Measurements from ENCODE around the gene SPON1. TPM values are rescaled to one million over a fixed set of nuclear protein-coding genes. Genes with fewer than 3 reads are reported as not detected.
"Not testable (repeated sequence)": the region's sequence is repeated elsewhere in the genome, so short reads cannot be mapped to it uniquely, and the experiment has no call there.

SPON1 gene
- total and polyA plus RNA-seq, 10 of the 15 experiments (the other 5 are each of a cell fraction or from before 2014, with no cell fraction given): 0.13 to 1.1 (median 0.18) TPM; not detected in 5

- TF ChIP-seq ZBTB40 (IDR thresholded peaks at IDR 0.05; ENCODE audit: borderline replicate concordance): no peak
Measured at GRCh38 chr11:13984616-13985450, 22.3 kb downstream of the SPON1 start (continued).

GRCh38 chr11:13986695-13987094, 24.2 kb downstream of the SPON1 start:
- H2AFZ ChIP-seq (ENCODE audit: control insufficient read depth, low read depth, low read length); H3K4me3 ChIP-seq; H3K27ac ChIP-seq (ENCODE audit: control insufficient read depth, insufficient read depth); H4K20me1 ChIP-seq (ENCODE audit: control insufficient read depth, insufficient read depth); SMC1A ChIA-PET (ENCODE audit: uncharacterized antibody, unreplicated experiment); H3K9me3 ChIP-seq (replicated peaks; ENCODE audit: control insufficient read depth, insufficient read depth, low read length); H3K4me1 ChIP-seq (ENCODE audit: control insufficient read depth, insufficient read depth, low read length); BruUV-seq (replicated peaks); H3K79me2 ChIP-seq (ENCODE audit: control insufficient read depth, insufficient read depth, low read length); intact Hi-C loops (cut with micrococcal nuclease; ENCODE audit: unreplicated experiment); H3K27me3 ChIP-seq (replicated peaks in 1 of 2; ENCODE audit: control insufficient read depth in 2 of 2, insufficient read depth in 2 of 2, low read length in 1 of 2); FAIRE-seq; RAD21 ChIA-PET (ENCODE audit: unreplicated experiment); POLR2A ChIA-PET; H3K36me3 ChIP-seq (ENCODE audit: control insufficient read depth in 2 of 2, insufficient read depth in 2 of 2, low read length in 1 of 2); DNase-seq (ENCODE audit: low read depth, low spot score); ATAC-seq; CTCF ChIA-PET; in situ Hi-C loops (cut with MboI); H3K4me2 ChIP-seq (ENCODE audit: control insufficient read depth, insufficient read depth); H3K9ac ChIP-seq (ENCODE audit: control insufficient read depth, insufficient read depth, low read length): not testable (repeated sequence)
- 44% methylated on average over 4 of the region's 5 CpGs for WGBS (ENCODE audit: insufficient coverage, insufficient replicate concordance, low lambda C conversion rate, missing lambda C conversion rate)

GRCh38 chr11:13992158-13992856, 29.8 kb downstream of the SPON1 start:
- H3K79me2 ChIP-seq (ENCODE audit: control insufficient read depth, insufficient read depth, low read length); H3K9me3 ChIP-seq (replicated peaks; ENCODE audit: control insufficient read depth, insufficient read depth, low read length); SMC1A ChIA-PET (ENCODE audit: uncharacterized antibody, unreplicated experiment); H3K27me3 ChIP-seq (replicated peaks in 1 of 2; ENCODE audit: control insufficient read depth in 2 of 2, insufficient read depth in 2 of 2, low read length in 1 of 2); H4K20me1 ChIP-seq (ENCODE audit: control insufficient read depth, insufficient read depth); DNase-seq (ENCODE audit: low read depth, low spot score); BruUV-seq (replicated peaks); H3K36me3 ChIP-seq (ENCODE audit: control insufficient read depth in 2 of 2, insufficient read depth in 2 of 2, low read length in 1 of 2); CTCF ChIA-PET; ATAC-seq; H3K4me2 ChIP-seq (ENCODE audit: control insufficient read depth, insufficient read depth); H3K4me1 ChIP-seq (ENCODE audit: control insufficient read depth, insufficient read depth, low read length); RAD21 ChIA-PET (ENCODE audit: unreplicated experiment); FAIRE-seq; in situ Hi-C loops (cut with MboI); H2AFZ ChIP-seq (ENCODE audit: control insufficient read depth, low read depth, low read length); H3K27ac ChIP-seq (ENCODE audit: control insufficient read depth, insufficient read depth); intact Hi-C loops (cut with micrococcal nuclease; ENCODE audit: unreplicated experiment); H3K4me3 ChIP-seq; POLR2A ChIA-PET; H3K9ac ChIP-seq (ENCODE audit: control insufficient read depth, insufficient read depth, low read length): not testable (repeated sequence)
- 27% methylated on average over 15 of the region's 15 CpGs for WGBS (ENCODE audit: insufficient coverage, insufficient replicate concordance, low lambda C conversion rate, missing lambda C conversion rate)
